Panc1 (cell line): ENCODE data around the gene RAPGEF5.

Experiments used
- CTCF ChIP-seq: fragments of 450-650 bp; IDR thresholded peaks from 2 replicates; pipeline ENCODE4 v1.5.1; 2017; ENCODE audit warnings: mild to moderate bottlenecking
- POLR2AphosphoS5 ChIP-seq: IDR thresholded peaks from 2 replicates; pipeline ENCODE4 v1.6.1; 2012; ENCODE audit warnings: mild to moderate bottlenecking, low read depth, low read length, moderate library complexity
- REST ChIP-seq, 2 experiments: IDR thresholded peaks; 2 replicates each; pipeline ENCODE4 v1.6.1; 2011 to 2012; ENCODE audit warnings: low read depth in 2 of 2, control low read depth in 1 of 2, low read length in 1 of 2, mild to moderate bottlenecking in 1 of 2, moderate library complexity in 1 of 2; ENCODE audit not compliant: insufficient read depth in 1 of 2
- SIN3A ChIP-seq: IDR thresholded peaks from 2 replicates; pipeline ENCODE4 v1.6.1; 2012; ENCODE audit warnings: low read depth, mild to moderate bottlenecking, low read length, moderate library complexity, borderline replicate concordance; ENCODE audit not compliant: insufficient read depth
- TCF7L2 ChIP-seq: IDR thresholded peaks from 2 replicates; pipeline ENCODE4 v1.6.1; 2011; ENCODE audit warnings: mild to moderate bottlenecking, low read depth, low read length, inconsistent platforms

- TF ChIP-seq REST (IDR thresholded peaks at IDR 0.05; ENCODE audit: insufficient read depth in 1 of 2, low read depth in 2 of 2, low read length in 1 of 2) (no peak), CTCF (no peak), TCF7L2 (no peak), POLR2AphosphoS5 (no peak), SIN3A (no peak)
Observed at GRCh38 chr7:22223807-22224206, 133.1 kb downstream of the RAPGEF5 start.
